Measurements from ENCODE around the gene RNF144A.
A peak's percentile ranks its signal among the peaks of the same experiment; 100 is the strongest.

RNF144A gene

DNA sequence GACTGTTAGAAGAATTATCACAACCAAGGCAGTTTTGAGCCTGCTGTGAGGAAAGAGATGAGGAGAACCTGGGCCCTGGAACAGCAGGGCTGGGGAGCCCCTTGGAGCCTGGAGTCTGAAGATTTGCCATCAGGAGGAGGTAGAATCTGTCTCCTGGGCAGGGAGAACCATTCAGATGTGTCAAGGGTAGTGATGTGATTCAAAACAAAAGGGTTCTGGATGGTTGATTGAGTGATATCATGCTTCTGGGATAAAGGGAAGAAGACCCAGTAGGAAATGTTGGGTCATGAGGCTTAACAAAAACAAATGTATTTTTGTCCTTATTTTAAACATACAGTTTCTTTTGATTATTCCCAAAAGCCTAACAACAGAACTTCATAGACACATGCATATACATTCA lies 28.6 kb downstream of the RNF144A start:
- DNase-seq, result no peak

GRCh38 chr2:6946722-6947121 lies 29.5 kb downstream of the RNF144A start:
- DNase-seq, result no peak

DNA sequence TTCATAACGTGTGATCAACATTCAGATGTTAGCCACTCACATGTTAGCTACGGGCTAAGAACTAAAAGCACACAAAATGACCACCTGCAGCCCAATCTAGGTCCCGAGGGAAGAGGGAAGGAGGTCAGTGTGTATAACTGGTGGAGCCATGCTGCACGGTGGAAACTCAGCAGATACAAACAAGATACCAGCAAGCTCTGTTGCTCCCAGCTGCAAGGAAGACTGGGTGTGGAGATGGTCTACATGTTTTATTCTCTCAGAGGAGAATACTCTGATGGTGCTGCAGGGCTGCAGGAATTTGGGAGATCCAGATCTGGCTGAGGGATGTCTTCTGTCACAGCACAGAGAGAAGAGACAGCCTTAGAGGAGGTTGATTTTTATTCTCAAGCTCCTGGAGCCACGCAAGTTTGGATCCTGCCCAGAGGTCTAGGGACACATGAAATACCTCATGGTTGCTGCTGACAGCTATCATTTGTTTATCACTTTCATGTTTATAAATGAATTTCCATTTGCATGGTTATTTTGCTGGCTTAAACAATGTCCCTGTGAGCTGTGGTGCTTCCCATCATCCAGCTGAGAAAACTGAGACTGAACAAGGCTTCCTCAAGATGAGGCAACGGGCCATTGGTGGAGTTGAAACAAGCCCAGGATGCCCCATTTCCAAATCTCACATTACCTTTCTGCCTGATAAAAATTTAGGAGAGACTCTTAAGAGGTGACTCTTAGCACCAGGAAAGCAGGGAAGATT lies 30.9 kb downstream of the RNF144A start:
- no peak for DNase-seq

- DNase-seq, result no peak
Observed at GRCh38 chr2:6948677-6949351, 31.6 kb downstream of the RNF144A start.

- no peak for DNase-seq
Observed at GRCh38 chr2:6951046-6951445, 33.8 kb downstream of the RNF144A start.

GRCh38 chr2:6952101-6952500 lies 34.9 kb downstream of the RNF144A start:
- DNase-seq, result no peak

GRCh38 chr2:6954586-6954985 lies 37.4 kb downstream of the RNF144A start:
- no peak for DNase-seq

GRCh38 chr2:6955511-6956136 lies 38.4 kb downstream of the RNF144A start:
- no peak for DNase-seq

- DNase-seq, result no peak
Observed at GRCh38 chr2:6956566-6956965, 39.4 kb downstream of the RNF144A start.

DNA sequence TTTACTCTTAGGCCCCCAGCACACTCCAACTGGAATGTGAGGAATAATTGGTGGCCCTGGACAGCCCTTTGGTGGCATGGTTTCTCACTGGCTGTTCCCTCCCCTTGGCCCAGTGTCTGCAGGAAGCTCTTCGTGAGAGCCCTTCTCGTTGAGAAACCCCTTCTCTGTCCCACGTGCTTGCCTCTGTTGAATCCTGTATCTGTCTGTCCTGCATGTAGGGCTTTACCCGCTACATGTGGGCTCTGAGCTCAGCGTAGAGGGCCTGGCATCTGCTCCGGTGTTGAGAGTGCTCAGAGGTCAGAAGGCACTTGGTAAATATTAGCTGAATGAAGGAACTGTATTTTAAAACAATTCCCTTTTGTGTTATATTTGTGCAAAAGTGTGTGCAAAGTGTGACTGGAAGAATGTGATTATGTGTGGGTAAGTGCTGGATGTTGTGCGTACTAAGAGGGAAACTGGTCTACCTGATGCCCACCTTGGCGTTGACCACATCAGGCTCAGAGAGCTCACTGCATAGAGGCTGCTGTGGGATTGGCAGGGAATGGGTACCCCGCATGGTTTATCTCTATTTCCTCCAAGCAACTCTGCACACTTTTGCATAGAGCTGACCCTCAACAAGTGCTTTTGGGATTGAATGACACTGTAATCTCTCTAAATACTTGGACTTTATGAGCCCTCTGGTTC lies 40.0 kb downstream of the RNF144A start:
- DNase-seq, result no peak

DNA sequence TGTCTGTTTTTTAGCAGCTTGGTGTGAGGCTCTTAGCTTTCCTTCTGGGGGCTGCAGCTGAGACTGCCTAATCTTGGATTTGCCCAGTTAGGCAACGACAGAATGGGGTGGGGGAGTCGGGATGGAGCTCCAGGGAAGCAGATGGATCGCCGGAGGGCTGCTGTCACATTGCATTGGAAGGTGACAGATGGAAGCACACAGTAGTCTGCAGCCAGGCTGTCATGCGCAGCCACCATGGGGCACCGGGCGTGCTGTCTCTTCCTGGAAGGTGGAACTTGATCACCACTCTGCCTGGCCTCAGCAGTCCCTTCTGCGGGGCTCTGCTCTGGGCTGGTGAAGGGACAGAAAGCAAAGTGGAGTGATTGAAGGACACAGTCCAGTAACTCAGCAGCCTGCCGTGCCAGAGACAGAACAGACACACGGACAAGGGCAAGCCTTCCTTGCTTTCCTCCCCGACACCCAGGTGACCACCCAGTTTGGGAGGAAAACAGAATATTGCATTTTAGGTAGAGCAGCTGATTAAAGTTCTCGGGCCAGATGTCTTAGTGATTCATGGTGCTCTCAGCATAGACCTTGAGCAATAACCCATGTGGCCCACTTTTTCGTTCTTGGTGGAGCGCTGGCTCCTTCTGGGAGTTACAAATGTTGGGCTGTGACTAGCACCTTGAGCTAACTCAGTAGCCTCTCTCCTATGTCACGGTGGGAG lies 40.9 kb downstream of the RNF144A start:
- no peak for DNase-seq

DNA sequence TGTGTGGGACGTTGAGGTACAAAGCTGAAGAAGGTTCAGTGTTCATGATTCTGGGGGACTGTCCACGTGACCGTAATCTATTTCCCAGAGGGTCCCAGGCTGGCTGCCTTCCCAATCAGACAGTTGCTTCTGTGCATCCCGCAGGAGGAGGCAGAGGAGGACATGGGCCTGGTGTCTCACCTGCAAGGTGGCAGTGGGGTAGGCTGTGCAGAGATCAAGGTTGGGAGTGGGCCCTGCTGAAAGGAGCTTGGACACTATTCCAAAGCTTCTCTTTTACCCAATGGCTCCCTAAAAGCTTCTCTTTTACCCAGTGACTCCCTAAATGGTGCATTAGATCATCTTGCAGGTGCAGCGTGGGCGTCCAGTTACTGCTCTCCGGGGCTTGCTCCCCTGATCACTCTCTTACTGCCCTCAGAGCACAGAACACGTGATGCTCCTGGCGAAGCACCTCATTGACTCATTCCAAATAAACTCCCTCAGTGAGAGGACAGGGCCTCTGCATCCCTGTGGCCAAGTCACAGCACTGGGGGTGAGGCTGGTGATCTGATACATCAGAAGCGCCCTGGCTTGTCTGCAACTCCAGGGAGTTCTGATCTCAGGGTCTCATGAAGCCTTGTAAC lies 41.5 kb downstream of the RNF144A start:
- DNase-seq, result peak in 1 of 56 donors; percentile 38

GRCh38 chr2:6959751-6960150 lies 42.5 kb downstream of the RNF144A start:
- DNase-seq, result no peak

DNA sequence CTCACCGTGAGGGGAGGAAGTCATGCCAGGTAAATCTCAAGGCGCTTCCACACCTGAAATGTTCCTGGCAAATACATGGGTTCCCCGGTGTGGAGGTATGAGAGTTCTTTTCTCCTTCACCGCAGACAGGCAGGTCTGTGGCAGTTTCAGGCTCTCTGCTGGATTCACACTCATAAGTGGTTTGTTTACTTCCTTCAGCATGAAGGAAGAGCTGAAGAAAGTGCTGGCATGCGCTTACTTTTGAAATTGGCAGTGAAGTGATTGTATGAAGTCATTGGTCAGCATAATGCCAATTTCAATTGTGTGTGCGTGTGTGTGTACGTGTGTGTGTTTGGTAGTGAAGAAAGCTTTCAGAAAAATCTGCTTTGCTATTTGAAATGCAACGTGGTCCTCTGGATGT lies 43.4 kb downstream of the RNF144A start:
- DNase-seq, result peak in 1 of 56 donors; percentile 33

DNA sequence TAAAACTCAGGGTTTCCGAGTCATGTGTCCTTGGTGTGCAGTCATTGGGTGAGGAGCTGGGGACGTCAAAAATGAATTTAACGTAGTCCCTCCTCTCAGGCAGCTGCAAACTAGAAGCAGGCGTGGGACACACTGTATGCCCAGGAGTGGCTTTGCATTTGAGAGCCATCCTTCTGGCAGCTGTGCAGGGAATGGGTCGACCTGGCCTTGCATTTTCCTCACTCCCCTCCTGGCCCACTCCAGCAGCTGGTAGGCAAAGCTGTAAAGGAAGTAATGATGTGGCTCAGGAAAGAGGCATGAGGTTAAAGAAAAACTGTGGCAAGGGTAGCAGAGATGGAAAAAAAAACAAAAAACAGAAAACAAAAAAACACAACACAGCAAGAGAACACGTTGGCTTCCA lies 46.5 kb downstream of the RNF144A start:
- no peak for DNase-seq

- no peak for DNase-seq
Observed at GRCh38 chr2:6965071-6965795, 48.0 kb downstream of the RNF144A start.

DNA sequence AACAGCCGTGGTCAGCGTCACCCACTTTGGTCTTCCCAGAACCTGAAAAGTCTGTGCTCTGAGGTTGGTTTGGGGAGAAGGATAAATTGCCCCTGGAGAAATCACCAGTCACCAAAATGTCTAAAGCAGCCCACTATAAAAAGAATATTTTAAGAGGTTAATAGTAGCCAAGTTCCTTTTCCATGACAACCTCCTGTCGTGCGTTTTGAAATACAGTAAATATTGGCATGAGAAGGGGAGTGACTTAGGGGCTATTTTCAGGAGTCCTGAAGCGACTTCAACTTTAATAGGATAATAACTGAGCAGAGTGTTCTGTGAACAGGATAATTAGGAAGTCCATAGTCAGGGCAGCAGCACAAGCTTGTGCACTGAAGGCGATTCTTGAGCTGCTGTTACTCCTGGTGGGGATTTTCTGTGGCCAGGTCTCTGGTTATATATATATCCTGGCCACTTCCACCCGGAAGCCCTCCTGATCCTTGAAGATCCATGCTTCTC lies 49.3 kb downstream of the RNF144A start:
- no peak for DNase-seq

DNA sequence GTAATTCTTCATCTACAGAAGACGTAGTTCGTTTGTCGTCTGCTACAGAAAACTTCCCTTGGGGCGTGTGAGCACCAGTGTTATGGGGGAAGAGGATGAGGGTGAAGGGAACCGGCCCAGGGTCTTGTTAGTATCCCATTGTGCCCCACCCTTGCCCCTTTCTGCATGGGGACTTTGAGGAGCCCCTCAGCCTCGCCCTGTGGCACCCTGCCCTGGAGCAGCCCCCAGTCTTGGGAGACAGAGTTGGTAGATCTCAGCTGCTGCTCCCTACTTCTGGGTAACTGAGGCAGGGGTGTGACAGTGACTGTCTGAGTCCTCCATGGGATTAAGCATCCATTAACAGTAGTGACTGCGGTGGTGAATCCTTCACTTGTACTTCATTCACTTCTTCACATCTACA lies 50.1 kb downstream of the RNF144A start:
- DNase-seq, result no peak

DNA sequence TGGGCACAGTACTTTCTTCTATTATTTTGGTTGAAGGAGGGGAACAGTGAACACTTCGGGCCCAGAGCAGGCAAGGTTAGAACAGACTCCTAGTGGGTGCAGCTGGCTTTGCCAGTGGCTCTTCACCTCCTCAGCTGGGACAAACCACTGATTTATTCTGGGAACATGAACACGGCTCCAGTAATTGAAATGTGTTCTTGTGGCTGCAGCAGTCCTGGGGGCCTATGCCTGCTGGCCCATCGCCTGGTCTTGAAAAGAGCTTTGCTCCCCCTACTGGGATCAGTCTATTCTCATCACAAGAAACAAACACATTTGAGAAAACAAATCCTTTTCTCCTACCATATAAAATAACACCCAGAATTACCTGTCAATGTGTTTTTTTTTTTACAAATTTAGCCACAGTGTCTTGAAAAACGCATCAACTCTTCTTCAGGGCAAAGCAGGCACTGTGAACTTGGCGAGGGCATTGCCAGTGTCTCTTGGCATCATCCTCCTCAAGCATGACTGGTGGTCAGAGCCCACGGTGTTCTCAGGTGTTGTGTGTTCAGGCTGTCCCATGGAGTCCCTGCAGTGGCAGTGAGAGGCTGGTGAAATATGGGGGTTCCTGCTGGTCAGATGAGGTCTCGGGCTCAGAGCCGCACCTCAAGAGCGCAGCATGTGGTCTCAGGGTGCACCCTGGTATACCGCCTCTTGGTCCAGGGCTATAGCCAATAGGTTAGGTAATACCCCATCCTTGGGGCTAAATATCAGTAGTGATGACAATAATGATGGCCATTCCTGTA lies 51.3 kb downstream of the RNF144A start:
- peak in 32 of 56 donors; percentile 20 to 72 (median 40) for DNase-seq

Measured in nucleus accumbens (tissue), 56 donors.